ENCODE results near the gene NDUFA6. TPM values are rescaled to one million over a fixed set of nuclear protein-coding genes. Genes with fewer than 3 reads are reported as not detected.
"Not testable (repeated sequence)": the region's sequence is repeated elsewhere in the genome, so short reads cannot be mapped to it uniquely, and the experiment has no call there.

NDUFA6 gene
- total RNA-seq, 1 donor from 2014 or later, result 23.9 TPM

- intact Hi-C loops (cut with DNase I), result no loop called here
- DNase-seq (ENCODE audit: low spot score in 2 of 2), result no peak
- Histone ChIP-seq H3K4me3 (no peak overlapping the region), H3K4me1 (no peaks in the 10 kb centered on the region), H3K27me3 (no peaks in the 10 kb centered on the region), H3K9me3 (peaks cover 12 to 17% of the 10 kb centered on the region in 2 donors), H3K36me3 (peaks cover 0 to 3% of the 10 kb centered on the region in 2 donors), H3K27ac (no peak overlapping the region)
- TF ChIP-seq CTCF (IDR thresholded peaks at IDR 0.05), result no peak
These were observed 21.2 kb upstream of the NDUFA6 start for GRCh38 chr22:42111798-42112197.

- intact Hi-C loops (cut with DNase I), result no loop called here
- H3K36me3 ChIP-seq, result no peaks in the 10 kb centered on the region
- TF ChIP-seq CTCF (IDR thresholded peaks at IDR 0.05), result no peak
- H3K4me3 ChIP-seq, result no peak overlapping the region
- H3K4me1 ChIP-seq, result no peaks in the 10 kb centered on the region
- peaks cover 11 to 13% of the 10 kb centered on the region in 2 donors for H3K9me3 ChIP-seq
- H3K27ac ChIP-seq, result no peak overlapping the region
- H3K27me3 ChIP-seq, result no peaks in the 10 kb centered on the region
- DNase-seq (ENCODE audit: low spot score in 2 of 2), result no peak
These were observed 18.3 kb upstream of the NDUFA6 start for GRCh38 chr22:42108848-42109247.

DNA sequence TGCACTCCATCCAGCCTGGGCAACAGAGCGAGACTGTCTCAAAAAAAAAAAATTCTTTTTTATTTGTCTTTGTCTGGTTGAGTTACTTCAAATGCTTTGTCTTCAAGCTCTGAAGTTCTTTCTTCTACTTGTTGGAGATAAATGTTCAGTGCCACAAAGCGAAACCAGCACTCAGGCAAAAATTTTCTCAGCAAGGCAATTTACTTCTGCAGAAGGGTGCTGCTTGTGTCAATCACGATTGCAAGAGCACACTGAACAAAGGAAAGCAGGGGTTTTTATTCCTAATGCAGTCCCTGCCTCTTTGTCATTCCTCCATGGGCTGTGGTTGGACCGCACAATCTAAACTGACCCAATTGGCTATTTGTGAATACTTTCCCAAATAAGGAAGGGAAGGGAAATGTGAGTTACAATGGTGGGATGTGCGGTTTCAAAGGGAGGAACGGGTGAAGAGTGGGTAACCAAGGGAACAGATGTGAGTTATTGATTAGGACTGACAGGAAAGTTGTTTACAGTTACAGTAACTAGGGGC is 13.8 kb upstream of the NDUFA6 start:
- H3K27ac ChIP-seq; H3K4me3 ChIP-seq; H3K36me3 ChIP-seq; DNase-seq (ENCODE audit: low spot score in 2 of 2); intact Hi-C loops (cut with DNase I); H3K27me3 ChIP-seq; H3K4me1 ChIP-seq: not testable (repeated sequence)
- H3K9me3 ChIP-seq, result peaks cover 31 to 43% of the 10 kb centered on the region in 2 donors

DNA sequence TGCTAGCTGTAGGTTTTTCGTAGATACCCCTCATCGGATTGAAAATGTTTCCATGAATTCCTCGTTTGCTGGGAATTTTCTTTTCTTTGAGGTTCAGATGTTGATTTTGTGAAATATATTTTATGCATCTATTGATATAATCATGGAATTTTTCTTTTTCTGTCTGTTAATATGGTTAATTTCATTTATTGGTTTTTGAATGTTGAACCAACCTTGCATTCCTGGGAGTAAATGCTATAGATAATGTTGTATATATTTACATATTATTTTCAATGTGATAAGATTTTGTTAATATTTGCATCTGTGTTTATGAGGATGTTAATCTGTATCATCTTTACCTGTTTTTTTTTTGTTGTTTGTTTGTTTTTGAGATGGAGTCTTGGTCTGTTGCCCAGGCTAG is 10.6 kb upstream of the NDUFA6 start:
- Histone ChIP-seq H3K9me3 (peaks cover 31 to 43% of the 10 kb centered on the region in 2 donors), H3K4me3 (no peak overlapping the region), H3K27me3 (no peaks in the 10 kb centered on the region), H3K27ac (no peak overlapping the region), H3K4me1 (no peaks in the 10 kb centered on the region), H3K36me3 (peaks cover 0 to 5% of the 10 kb centered on the region in 2 donors)
- no peak for DNase-seq (ENCODE audit: low spot score in 2 of 2)
- intact Hi-C loops (cut with DNase I), result no loop called here
- TF ChIP-seq CTCF (IDR thresholded peaks at IDR 0.05), result no peak

GRCh38 chr22:42091455-42091782 is 847 bp upstream of the NDUFA6 start:
- Histone ChIP-seq H3K4me1 (peaks cover 5 to 16% of the 10 kb centered on the region in 2 donors), H3K9me3 (no peaks in the 10 kb centered on the region), H3K4me3 (peak overlapping the region; percentile 79 to 91), H3K27ac (peak overlapping the region; percentile 89 to 93), H3K36me3 (peaks cover 2 to 10% of the 10 kb centered on the region in 2 donors), H3K27me3 (no peaks in the 10 kb centered on the region)
- intact Hi-C loops (cut with DNase I), result loop anchor here (1.0 to 2.0 kb wide), 3 partner anchors 179 to 353 kb away; partner anchors contain the start of gene TCF20
- no peak for TF ChIP-seq CTCF (IDR thresholded peaks at IDR 0.05)
- DNase-seq (ENCODE audit: low spot score in 2 of 2), result no peak

GRCh38 chr22:42086051-42086450 is 4.5 kb downstream of the NDUFA6 start:
- H3K27ac ChIP-seq, result no peak overlapping the region
- peaks cover 34 to 48% of the 10 kb centered on the region in 2 donors for H3K36me3 ChIP-seq
- peaks cover 0 to 20% of the 10 kb centered on the region in 2 donors for H3K4me1 ChIP-seq
- TF ChIP-seq CTCF (IDR thresholded peaks at IDR 0.05), result no peak
- H3K27me3 ChIP-seq, result no peaks in the 10 kb centered on the region
- no peak overlapping the region for H3K4me3 ChIP-seq
- no peaks in the 10 kb centered on the region for H3K9me3 ChIP-seq
- intact Hi-C loops (cut with DNase I), result no loop called here
- no peak for DNase-seq (ENCODE audit: low spot score in 2 of 2)

Measured in ascending aorta (tissue), 2 donors.